22Rv1 (cell line): Measurements from ENCODE around the gene RASA4B.

Source experiments
- ZFX ChIP-seq: fragments of 450-650 bp; IDR thresholded peaks from 2 replicates; pipeline ENCODE4 v1.6.1; 2017; ENCODE audit warnings: antibody characterized with exemption, borderline replicate concordance
- TF ChIP-seq, protein P1 (sequence below): fragments of 450-650 bp; IDR thresholded peaks from 2 replicates; pipeline ENCODE4 v1.5.1; 2017; ENCODE audit warnings: mild to moderate bottlenecking

DNA sequence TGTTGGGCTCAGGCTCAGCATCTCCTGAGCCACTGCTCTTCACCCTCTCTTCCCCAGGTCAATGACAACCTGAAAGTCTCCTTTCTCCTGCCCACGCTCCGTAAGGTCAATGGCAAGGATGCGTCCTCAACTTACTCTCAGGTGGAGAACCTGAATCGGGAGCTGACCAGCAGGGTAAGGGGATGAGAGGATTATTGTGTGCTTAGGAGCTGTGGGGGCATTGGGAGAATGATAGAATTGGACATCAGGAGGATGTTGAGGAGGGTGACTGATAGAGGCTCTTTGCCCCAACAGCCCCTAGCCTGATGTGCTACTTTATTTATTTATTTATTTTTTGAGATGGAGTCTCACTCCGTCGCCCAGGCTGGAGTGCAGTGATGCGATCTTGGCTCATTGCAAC lies 51.5 kb downstream of the RASA4B start:
- TF ChIP-seq, protein P1, sequence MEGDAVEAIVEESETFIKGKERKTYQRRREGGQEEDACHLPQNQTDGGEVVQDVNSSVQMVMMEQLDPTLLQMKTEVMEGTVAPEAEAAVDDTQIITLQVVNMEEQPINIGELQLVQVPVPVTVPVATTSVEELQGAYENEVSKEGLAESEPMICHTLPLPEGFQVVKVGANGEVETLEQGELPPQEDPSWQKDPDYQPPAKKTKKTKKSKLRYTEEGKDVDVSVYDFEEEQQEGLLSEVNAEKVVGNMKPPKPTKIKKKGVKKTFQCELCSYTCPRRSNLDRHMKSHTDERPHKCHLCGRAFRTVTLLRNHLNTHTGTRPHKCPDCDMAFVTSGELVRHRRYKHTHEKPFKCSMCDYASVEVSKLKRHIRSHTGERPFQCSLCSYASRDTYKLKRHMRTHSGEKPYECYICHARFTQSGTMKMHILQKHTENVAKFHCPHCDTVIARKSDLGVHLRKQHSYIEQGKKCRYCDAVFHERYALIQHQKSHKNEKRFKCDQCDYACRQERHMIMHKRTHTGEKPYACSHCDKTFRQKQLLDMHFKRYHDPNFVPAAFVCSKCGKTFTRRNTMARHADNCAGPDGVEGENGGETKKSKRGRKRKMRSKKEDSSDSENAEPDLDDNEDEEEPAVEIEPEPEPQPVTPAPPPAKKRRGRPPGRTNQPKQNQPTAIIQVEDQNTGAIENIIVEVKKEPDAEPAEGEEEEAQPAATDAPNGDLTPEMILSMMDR: no peak
- TF ChIP-seq ZFX: no peak
